ENCODE data around the gene UBR3. TPM values are rescaled to one million over a fixed set of nuclear protein-coding genes. Genes with fewer than 3 reads are reported as not detected.

The UBR3 gene
- total and polyA plus RNA-seq, 2 of the 4 experiments (the other 2 are of a cell fraction): 10.0 to 33.9 TPM

DNA sequence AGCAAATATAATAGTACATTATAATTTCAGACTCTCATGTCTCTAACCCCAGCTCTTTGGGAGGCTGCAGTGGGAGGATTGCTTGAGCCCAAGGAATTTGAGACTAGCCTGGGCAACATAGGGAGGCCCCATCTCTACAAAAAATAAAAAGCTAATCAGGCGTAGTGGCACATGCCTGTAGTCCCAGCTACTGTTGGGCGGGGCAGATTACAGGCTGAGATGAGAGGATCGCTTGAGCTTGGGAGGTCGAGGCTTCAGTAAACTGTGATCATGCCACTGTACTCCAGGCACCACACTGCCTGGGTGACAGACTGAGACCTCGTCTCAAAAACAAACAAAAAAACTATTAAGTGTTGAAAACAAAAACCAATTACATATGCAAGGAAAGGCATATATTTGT, 227.7 kb downstream of the UBR3 start:
- POLR2A ChIA-PET (ENCODE audit: unreplicated experiment): no interaction called here
- intact Hi-C loops (cut with micrococcal nuclease): no loop called here

More for the DNA sequence above, 227.7 kb downstream of the UBR3 start:
- no peak overlapping the region for H2BK20ac ChIP-seq (ENCODE audit: low read depth, low read length)
- no peak overlapping the region for H2AK9ac ChIP-seq (replicated peaks; ENCODE audit: low read depth, low read length, poor library complexity)
- no peak overlapping the region for H2AK5ac ChIP-seq (ENCODE audit: low read depth, low read length)
- no peaks in the 10 kb centered on the region for H4K20me1 ChIP-seq (ENCODE audit: insufficient read depth, low read length)
- H4K5ac ChIP-seq (ENCODE audit: low read depth, low read length): no peak overlapping the region
- H3K4me1 ChIP-seq (ENCODE audit: control insufficient read depth, insufficient read depth, low read length): no peaks in the 10 kb centered on the region
- no peak overlapping the region for H4K8ac ChIP-seq (ENCODE audit: low read depth in 2 of 2, low read length in 2 of 2)
- H2BK120ac ChIP-seq (ENCODE audit: low read depth, low read length): no peak overlapping the region
- WGBS, 2 experiments (ENCODE audit: extremely low coverage in 2 of 2, insufficient read length in 1 of 2): no CpG with 5 or more reads among the region's 5 CpGs
- no peak overlapping the region for H2AFZ ChIP-seq (replicated peaks; ENCODE audit: low read length, poor library complexity)
- no peak overlapping the region for H3K9ac ChIP-seq (ENCODE audit: low read depth, low read length)
- no peak overlapping the region for H2BK5ac ChIP-seq (ENCODE audit: low read depth, low read length, poor library complexity, severe bottlenecking)
- H2BK15ac ChIP-seq (ENCODE audit: low read depth, low read length): no peak overlapping the region
- H3K9me1 ChIP-seq (ENCODE audit: insufficient read depth, low read length): no peaks in the 10 kb centered on the region; the same call in 1 of the 2 replicates
- TF ChIP-seq FOS (IDR thresholded peaks at IDR 0.05; ENCODE audit: low read depth, low read length): no peak
- no peak for TF ChIP-seq POLR2A (IDR thresholded peaks at IDR 0.05; ENCODE audit: low read depth, low read length)
- TF ChIP-seq, protein P1, sequence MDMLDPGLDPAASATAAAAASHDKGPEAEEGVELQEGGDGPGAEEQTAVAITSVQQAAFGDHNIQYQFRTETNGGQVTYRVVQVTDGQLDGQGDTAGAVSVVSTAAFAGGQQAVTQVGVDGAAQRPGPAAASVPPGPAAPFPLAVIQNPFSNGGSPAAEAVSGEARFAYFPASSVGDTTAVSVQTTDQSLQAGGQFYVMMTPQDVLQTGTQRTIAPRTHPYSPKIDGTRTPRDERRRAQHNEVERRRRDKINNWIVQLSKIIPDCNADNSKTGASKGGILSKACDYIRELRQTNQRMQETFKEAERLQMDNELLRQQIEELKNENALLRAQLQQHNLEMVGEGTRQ (IDR thresholded peaks at IDR 0.05; ENCODE audit: low read depth, low read length): no peak
- TF ChIP-seq RAD21 (IDR thresholded peaks at IDR 0.05; ENCODE audit: low read length): no peak
- TF ChIP-seq MAZ (IDR thresholded peaks at IDR 0.05; ENCODE audit: borderline replicate concordance, low read depth, low read length): no peak
- no peak for TF ChIP-seq CEBPB (IDR thresholded peaks at IDR 0.05; ENCODE audit: low read depth, low read length)
- TF ChIP-seq NFE2L2 (IDR thresholded peaks at IDR 0.05; ENCODE audit: low read depth, low read length): no peak
- TF ChIP-seq CHD1 (IDR thresholded peaks at IDR 0.05; ENCODE audit: low read depth, low read length): no peak
- TF ChIP-seq RCOR1 (IDR thresholded peaks at IDR 0.05; ENCODE audit: insufficient replicate concordance, low read length): no peak
- no peak for TF ChIP-seq RFX5 (IDR thresholded peaks at IDR 0.05; ENCODE audit: low read depth, low read length)
- TF ChIP-seq SMC3 (IDR thresholded peaks at IDR 0.05; ENCODE audit: low read depth, low read length): no peak
- no peak for TF ChIP-seq BHLHE40 (IDR thresholded peaks at IDR 0.05; ENCODE audit: low read depth, low read length)
- TF ChIP-seq ELK1 (IDR thresholded peaks at IDR 0.05; ENCODE audit: borderline replicate concordance, low read depth, low read length): no peak
- TF ChIP-seq, protein P2, sequence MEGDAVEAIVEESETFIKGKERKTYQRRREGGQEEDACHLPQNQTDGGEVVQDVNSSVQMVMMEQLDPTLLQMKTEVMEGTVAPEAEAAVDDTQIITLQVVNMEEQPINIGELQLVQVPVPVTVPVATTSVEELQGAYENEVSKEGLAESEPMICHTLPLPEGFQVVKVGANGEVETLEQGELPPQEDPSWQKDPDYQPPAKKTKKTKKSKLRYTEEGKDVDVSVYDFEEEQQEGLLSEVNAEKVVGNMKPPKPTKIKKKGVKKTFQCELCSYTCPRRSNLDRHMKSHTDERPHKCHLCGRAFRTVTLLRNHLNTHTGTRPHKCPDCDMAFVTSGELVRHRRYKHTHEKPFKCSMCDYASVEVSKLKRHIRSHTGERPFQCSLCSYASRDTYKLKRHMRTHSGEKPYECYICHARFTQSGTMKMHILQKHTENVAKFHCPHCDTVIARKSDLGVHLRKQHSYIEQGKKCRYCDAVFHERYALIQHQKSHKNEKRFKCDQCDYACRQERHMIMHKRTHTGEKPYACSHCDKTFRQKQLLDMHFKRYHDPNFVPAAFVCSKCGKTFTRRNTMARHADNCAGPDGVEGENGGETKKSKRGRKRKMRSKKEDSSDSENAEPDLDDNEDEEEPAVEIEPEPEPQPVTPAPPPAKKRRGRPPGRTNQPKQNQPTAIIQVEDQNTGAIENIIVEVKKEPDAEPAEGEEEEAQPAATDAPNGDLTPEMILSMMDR (conservative IDR thresholded peaks at IDR 0.05; ENCODE audit: low read depth, low read length): no peak
- no peak for TF ChIP-seq MAFK (IDR thresholded peaks at IDR 0.05; ENCODE audit: low read depth, low read length)
- no peak for TF ChIP-seq MXI1 (IDR thresholded peaks at IDR 0.05; ENCODE audit: borderline replicate concordance, low read depth, low read length)
- CTCF ChIA-PET: no interaction called here
- in situ Hi-C loops (cut with MboI; ENCODE audit: low sequenced_read_pairs): no loop called here
- H3K27ac ChIP-seq (ENCODE audit: insufficient read depth, low read length): no peak overlapping the region
- H3K4me3 ChIP-seq (ENCODE audit: insufficient read depth, low read depth, low read length): no peak overlapping the region
- H3K56ac ChIP-seq (ENCODE audit: extremely low read depth, insufficient read depth, low read length): no peak overlapping the region
- H3K4ac ChIP-seq (ENCODE audit: low read depth, low read length): no peak overlapping the region
- H3K9me3 ChIP-seq (ENCODE audit: control insufficient read depth, insufficient read depth, low read length): no peaks in the 10 kb centered on the region
- no peaks in the 10 kb centered on the region for H3K27me3 ChIP-seq (ENCODE audit: control insufficient read depth, insufficient read depth, low read length)
- no peak for DNase-seq
- H3K18ac ChIP-seq (ENCODE audit: low read depth, low read length): no peak overlapping the region
- BruUV-seq (replicated peaks): no TSS peak
- dilution Hi-C loops (cut with HindIII; ENCODE audit: low sequenced_read_pairs, unreplicated experiment): no loop called here
- no peaks in the 10 kb centered on the region for H3K79me1 ChIP-seq (ENCODE audit: low read depth in 1 of 2, low read length in 2 of 2)
- no peak overlapping the region for H3K4me2 ChIP-seq (ENCODE audit: low read depth, low read length)
- H3K14ac ChIP-seq (replicated peaks; ENCODE audit: low read depth, low read length): no peak overlapping the region
- H4K91ac ChIP-seq (ENCODE audit: insufficient read depth, low read depth, low read length): no peak overlapping the region
- H3K36me3 ChIP-seq (ENCODE audit: control insufficient read depth, insufficient read depth, low read length): 0 out of 2 replicates have a peak, but pooled peaks cover 4% of the 10 kb centered on the region
- ATAC-seq (ENCODE audit: low read depth): no peak
- H3K23ac ChIP-seq (ENCODE audit: low read depth, low read length): no peak overlapping the region
